Mucosa of rectum (tissue), 2 donors: Measurements from ENCODE around the gene PLCL1.

Experiments used
- H3K27ac ChIP-seq, 2 donors: one replicate each; pipeline ENCODE4 v1.7.0; 2013; ENCODE audit warnings: inconsistent platforms in 2 of 2, low read depth in 2 of 2, low read length in 2 of 2
- H3K27me3 ChIP-seq, 2 donors: one replicate each; pipeline ENCODE4 v1.7.0; 2013; ENCODE audit warnings: low read length in 2 of 2; ENCODE audit not compliant: control insufficient read depth in 2 of 2, insufficient read depth in 2 of 2
- H3K36me3 ChIP-seq, 2 donors: one replicate each; pipeline ENCODE4 v1.7.0; 2013; ENCODE audit warnings: low read length in 2 of 2; ENCODE audit not compliant: control insufficient read depth in 2 of 2, insufficient read depth in 2 of 2
- H3K4me1 ChIP-seq, 2 donors: one replicate each; pipeline ENCODE4 v1.7.0; 2013; ENCODE audit warnings: low read length in 2 of 2, mild to moderate bottlenecking in 1 of 2; ENCODE audit not compliant: control insufficient read depth in 2 of 2, insufficient read depth in 2 of 2
- H3K4me3 ChIP-seq, 2 donors: one replicate each; pipeline ENCODE4 v1.7.0; 2013; ENCODE audit warnings: low read length in 2 of 2
- H3K9ac ChIP-seq, 2 donors: one replicate each; pipeline ENCODE4 v1.7.0; 2013; ENCODE audit warnings: low read length in 2 of 2, low read depth in 1 of 2, mild to moderate bottlenecking in 1 of 2
- H3K9me3 ChIP-seq, 2 donors: one replicate each; pipeline ENCODE4 v1.7.0; 2013; ENCODE audit warnings: low read length in 2 of 2; ENCODE audit not compliant: control insufficient read depth in 2 of 2
- donor health status: healthy.
- donor health status: Normal muscosa, but diverticular disease.

PLCL1 gene

DNA sequence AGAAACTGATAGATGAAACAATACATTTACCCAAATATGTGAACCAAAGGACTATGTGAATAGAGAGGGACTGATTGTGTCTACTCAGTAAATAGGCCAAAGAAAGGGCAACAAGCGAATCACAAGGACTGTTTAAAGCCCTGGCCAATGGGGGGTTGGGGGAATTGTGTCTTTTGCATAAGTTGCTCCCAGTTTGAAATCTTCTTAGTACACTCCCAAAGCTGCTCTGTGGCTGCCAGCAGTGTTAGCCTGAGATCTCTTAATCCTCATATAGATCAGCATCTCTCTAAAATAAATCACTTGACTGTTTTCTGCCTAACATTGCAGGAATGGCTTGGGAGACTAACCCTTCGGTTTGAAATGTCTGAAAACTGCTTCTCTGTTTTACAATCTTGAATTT lies 236.4 kb downstream of the PLCL1 start:
- no peaks in the 10 kb centered on the region for H3K36me3 ChIP-seq
- no peak overlapping the region for H3K27ac ChIP-seq
- no peak overlapping the region for H3K4me3 ChIP-seq
- no peaks in the 10 kb centered on the region for H3K9me3 ChIP-seq
- no peaks in the 10 kb centered on the region for H3K27me3 ChIP-seq
- H3K9ac ChIP-seq: no peak overlapping the region
- H3K4me1 ChIP-seq: no peaks in the 10 kb centered on the region

DNA sequence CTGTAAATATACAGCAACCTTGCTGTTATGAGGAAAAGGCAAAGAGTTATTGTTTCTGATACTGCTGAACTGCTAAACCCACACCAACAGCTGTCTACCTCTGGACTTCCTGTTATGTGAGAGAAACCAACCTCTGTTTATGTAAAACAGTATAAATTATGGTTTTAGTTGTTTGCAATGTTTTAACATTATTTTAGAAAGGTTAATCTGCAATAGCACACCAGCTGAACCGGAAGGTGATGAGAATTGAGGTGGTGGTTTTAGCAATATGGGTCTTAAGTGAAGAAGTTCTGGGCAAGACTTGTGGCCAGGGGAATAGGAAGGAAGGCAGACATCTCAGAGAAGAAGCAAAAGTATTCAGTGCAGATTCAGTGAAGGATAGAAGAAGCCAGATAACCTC lies 237.8 kb downstream of the PLCL1 start:
- Histone ChIP-seq H3K4me1 (no peaks in the 10 kb centered on the region), H3K36me3 (no peaks in the 10 kb centered on the region), H3K27me3 (no peaks in the 10 kb centered on the region), H3K27ac (no peak overlapping the region), H3K9me3 (no peaks in the 10 kb centered on the region), H3K9ac (no peak overlapping the region), H3K4me3 (no peak overlapping the region)

DNA sequence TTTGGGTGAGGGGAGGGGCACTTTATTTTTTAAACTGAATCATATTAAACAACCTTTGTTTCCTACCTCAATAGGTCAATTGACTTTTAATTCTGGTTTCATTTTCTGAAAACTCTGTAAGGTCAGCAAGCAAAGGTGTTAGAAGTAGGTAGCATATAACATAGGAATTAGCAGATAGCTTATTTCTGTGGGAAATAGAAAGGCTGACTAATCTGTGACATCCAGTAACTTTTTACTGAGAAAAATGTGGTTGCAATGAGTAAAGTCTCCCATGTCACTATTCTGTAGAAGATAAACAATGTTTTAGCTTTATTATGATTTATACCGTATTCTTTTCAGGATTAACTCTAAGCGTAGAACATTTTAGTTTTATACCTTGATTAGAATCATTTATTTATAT lies 240.4 kb downstream of the PLCL1 start:
- no peaks in the 10 kb centered on the region for H3K36me3 ChIP-seq
- no peaks in the 10 kb centered on the region for H3K4me1 ChIP-seq
- H3K9ac ChIP-seq: no peak overlapping the region
- H3K27me3 ChIP-seq: no peaks in the 10 kb centered on the region
- no peak overlapping the region for H3K4me3 ChIP-seq
- H3K27ac ChIP-seq: no peak overlapping the region
- H3K9me3 ChIP-seq: no peaks in the 10 kb centered on the region

DNA sequence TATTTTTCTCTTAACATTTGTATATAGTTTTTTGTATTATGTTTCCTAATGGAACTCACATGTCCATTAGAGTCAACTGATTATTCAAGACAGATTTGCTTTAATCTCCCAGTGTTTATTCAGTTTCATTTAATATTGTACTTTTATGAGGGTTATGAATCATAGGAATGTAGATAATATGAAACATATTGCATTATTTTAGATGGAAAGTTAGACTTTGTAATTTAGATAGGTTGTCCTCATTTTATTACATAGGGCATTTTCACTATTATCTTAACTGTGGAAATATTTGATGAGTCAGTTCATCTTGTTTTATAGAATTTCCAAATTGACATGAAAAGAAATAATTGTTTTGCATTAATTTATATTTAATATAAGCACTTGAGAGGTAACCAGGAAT lies 240.8 kb downstream of the PLCL1 start:
- Histone ChIP-seq H3K27me3 (no peaks in the 10 kb centered on the region), H3K9me3 (no peaks in the 10 kb centered on the region), H3K36me3 (no peaks in the 10 kb centered on the region), H3K4me1 (no peaks in the 10 kb centered on the region), H3K27ac (no peak overlapping the region), H3K9ac (no peak overlapping the region), H3K4me3 (no peak overlapping the region)

DNA sequence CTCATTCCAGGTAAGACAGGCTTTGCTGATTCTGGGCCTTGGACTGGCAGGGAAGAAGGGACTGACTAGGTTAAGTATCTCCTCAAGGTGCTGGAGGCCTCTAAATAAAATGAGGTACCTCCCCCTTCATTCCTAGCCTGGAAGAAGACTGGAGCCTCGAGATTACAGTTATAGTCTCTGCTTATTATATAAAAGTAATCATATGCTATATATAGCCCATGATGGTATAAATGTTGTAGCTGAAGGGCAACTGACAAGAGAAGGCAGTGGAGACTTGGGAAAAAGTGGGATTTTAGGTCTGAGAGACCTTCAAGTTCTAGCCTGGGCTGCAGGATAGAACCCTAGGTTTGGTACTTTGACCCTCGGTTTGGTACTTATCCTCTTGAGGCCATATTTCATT lies 248.3 kb downstream of the PLCL1 start:
- Histone ChIP-seq H3K9me3 (no peaks in the 10 kb centered on the region), H3K9ac (no peak overlapping the region), H3K36me3 (no peaks in the 10 kb centered on the region), H3K27me3 (no peaks in the 10 kb centered on the region), H3K27ac (no peak overlapping the region), H3K4me1 (no peaks in the 10 kb centered on the region), H3K4me3 (no peak overlapping the region)

DNA sequence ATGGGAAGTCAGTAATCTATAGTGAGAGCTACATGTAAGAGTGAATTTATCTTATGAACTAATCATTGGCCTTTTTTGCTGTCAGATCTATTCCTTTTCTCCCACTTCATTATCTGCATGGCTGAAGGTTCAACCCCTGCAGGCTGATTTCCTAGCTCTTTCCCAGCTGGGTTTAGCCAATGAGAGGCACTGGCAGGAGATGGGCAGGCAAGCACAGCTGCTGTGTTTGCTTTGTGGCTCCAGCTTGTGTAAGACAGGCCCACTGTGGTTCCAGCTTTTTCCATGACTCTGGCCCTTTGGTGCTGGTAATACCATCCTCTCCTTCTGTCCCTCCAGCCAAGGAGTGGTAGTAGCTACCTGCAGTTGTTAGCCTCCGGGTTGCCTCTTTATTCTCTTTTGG lies 248.8 kb downstream of the PLCL1 start:
- Histone ChIP-seq H3K9ac (no peak overlapping the region), H3K4me1 (no peaks in the 10 kb centered on the region), H3K36me3 (no peaks in the 10 kb centered on the region), H3K4me3 (no peak overlapping the region), H3K27ac (no peak overlapping the region), H3K27me3 (no peaks in the 10 kb centered on the region), H3K9me3 (no peaks in the 10 kb centered on the region)

DNA sequence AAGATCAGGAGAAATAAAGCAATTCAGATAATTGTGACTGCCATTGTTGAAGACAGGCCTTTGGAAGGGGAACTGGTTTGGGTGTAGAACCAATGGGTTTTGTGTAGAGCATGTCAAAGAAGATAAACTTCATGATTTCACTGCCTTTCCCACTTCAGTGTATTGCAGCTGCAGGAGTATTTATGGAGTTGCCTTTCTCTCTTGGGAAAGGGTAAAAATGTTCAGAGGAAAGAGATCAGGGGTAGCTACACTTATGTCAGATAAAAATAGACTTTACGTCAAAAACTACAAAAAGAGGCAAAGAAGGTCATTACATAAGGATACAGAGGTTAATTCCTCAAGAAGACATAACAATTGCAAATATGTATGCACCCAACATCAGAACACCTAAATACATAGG lies 249.4 kb downstream of the PLCL1 start:
- Histone ChIP-seq H3K36me3 (no peaks in the 10 kb centered on the region), H3K4me3 (no peak overlapping the region), H3K4me1 (no peaks in the 10 kb centered on the region), H3K27ac (no peak overlapping the region), H3K9ac (no peak overlapping the region), H3K9me3 (no peaks in the 10 kb centered on the region), H3K27me3 (no peaks in the 10 kb centered on the region)

DNA sequence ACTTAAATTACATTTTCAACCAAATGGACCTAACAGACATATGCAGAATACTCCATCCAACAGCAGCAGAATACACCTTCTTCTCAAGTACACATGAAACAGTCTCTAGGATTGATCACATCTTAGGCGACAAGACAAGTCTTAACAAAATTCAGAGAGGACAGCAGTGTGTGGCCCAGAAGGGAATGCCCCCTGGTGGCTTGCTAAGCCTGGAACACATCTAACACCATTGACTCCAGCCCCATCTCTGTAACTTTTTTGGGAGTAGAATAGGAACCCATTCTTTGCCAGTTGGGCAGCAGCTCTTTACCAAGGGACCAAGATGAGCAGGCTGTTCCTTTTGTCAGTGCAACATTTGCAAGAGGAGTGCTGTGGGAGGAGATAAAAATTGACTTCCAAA lies 249.9 kb downstream of the PLCL1 start:
- H3K4me3 ChIP-seq: no peak overlapping the region
- H3K4me1 ChIP-seq: no peaks in the 10 kb centered on the region
- no peaks in the 10 kb centered on the region for H3K27me3 ChIP-seq
- H3K36me3 ChIP-seq: no peaks in the 10 kb centered on the region
- H3K9ac ChIP-seq: no peak overlapping the region
- H3K9me3 ChIP-seq: no peaks in the 10 kb centered on the region
- no peak overlapping the region for H3K27ac ChIP-seq

DNA sequence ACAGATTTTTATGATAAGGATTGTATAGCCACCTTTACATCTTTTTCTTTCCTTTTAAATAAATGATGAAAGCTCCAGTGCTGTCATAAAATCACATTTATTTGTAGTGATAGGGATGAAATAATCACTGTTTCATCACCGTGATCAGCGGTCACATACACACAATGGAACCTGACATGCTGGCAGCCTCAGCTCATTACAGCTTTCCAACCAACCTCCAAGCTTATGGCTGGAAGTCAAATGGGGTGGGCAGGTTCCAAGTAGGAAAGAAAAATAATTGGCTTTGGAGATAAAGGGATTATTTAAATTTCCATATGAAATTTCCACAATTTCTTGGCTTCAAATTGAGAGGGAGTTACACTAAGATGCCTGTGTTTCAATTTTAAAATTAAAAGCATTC lies 251.3 kb downstream of the PLCL1 start:
- Histone ChIP-seq H3K9me3 (no peaks in the 10 kb centered on the region), H3K9ac (no peak overlapping the region), H3K4me1 (no peaks in the 10 kb centered on the region), H3K27me3 (no peaks in the 10 kb centered on the region), H3K4me3 (no peak overlapping the region), H3K27ac (no peak overlapping the region), H3K36me3 (no peaks in the 10 kb centered on the region)

DNA sequence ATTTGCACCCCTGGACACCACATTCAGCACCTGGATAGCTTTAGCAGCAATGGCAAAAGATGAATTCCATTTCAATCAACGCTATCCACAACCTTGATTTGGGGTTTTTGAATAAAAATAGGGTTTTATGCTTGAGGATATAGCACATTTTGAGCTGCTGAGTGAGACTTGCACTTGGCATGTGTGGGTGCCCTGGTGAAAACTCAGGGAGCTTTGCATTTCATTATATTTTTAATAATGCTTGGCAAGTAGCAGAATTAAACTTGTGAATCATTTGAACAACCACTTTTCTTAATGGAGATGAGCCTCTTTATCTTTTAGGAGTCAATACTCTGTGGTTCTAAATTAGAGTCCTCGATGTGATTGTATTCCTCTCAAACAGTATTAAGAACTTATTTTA lies 252.4 kb downstream of the PLCL1 start:
- Histone ChIP-seq H3K9ac (no peak overlapping the region), H3K4me1 (no peaks in the 10 kb centered on the region), H3K4me3 (no peak overlapping the region), H3K27me3 (no peaks in the 10 kb centered on the region), H3K36me3 (no peaks in the 10 kb centered on the region), H3K9me3 (no peaks in the 10 kb centered on the region), H3K27ac (no peak overlapping the region)

DNA sequence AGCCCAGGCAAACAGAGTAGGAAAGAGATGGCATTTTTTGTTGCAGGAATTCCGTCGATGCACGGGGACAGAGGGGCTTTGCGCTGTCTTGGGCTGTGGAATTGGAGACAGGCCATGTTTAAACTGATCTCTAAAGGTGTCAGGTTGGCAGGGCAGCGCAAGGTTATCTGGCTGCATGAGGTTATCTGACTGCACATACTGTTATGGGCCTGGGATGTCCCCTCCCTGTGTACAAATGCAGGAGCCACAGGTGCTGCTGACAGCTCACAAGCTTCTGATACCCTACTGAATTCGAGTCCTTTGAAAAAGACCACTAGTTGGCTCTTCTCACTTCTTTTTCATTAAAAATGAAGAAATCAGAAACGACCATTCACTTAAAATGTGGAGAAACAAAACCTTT lies 255.4 kb downstream of the PLCL1 start:
- Histone ChIP-seq H3K9ac (no peak overlapping the region), H3K4me3 (no peak overlapping the region), H3K9me3 (no peaks in the 10 kb centered on the region), H3K27ac (no peak overlapping the region), H3K4me1 (no peaks in the 10 kb centered on the region), H3K36me3 (no peaks in the 10 kb centered on the region), H3K27me3 (no peaks in the 10 kb centered on the region)
